Mucosa of stomach (tissue), 1 donor: ENCODE measurements around the gene NUP85.
"Not testable (repeated sequence)": the region's sequence is repeated elsewhere in the genome, so short reads cannot be mapped to it uniquely, and the experiment has no call there.

ENCODE experiments used
- H3K27me3 ChIP-seq: one replicate; pipeline ENCODE4 v1.7.0; 2013; ENCODE audit warnings: mild to moderate bottlenecking, low read length; ENCODE audit not compliant: control insufficient read depth, insufficient read depth
- H3K36me3 ChIP-seq: one replicate; pipeline ENCODE4 v1.7.0; 2013; ENCODE audit warnings: low read length; ENCODE audit not compliant: control insufficient read depth, insufficient read depth
- H3K4me1 ChIP-seq: one replicate; pipeline ENCODE4 v1.7.0; 2013; ENCODE audit warnings: mild to moderate bottlenecking, low read length; ENCODE audit not compliant: control insufficient read depth, insufficient read depth
- H3K4me3 ChIP-seq: one replicate; pipeline ENCODE4 v1.7.0; 2013; ENCODE audit warnings: low read length
- H3K9ac ChIP-seq: one replicate; pipeline ENCODE4 v1.7.0; 2013; ENCODE audit warnings: mild to moderate bottlenecking, low read length, moderate library complexity
- H3K9me3 ChIP-seq: one replicate; pipeline ENCODE4 v1.7.0; 2013; ENCODE audit warnings: mild to moderate bottlenecking, low read length, moderate library complexity; ENCODE audit not compliant: control insufficient read depth
- donor health status: Pancreatic carcinoma.

The NUP85 gene

DNA sequence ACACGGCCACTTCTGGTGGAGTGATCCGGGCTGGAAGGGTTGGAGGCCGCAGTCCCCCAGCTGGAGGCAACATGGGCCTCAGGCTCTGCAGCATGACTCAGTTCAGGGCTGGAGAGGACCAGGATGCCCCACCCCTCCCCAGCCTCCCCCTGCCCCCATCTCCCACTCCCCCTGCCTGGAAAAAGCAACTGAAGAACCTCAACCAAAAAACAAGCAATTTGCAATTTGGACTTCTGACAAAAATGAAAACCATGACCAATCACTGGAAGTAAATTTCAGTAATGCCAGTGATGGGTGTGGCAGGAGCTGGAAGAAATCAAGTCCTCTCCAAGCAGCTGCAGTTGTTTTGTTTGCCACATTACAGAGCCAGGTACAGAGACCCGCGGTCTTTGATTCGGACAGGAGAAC lies 72.2 kb downstream of the NUP85 start:
- Histone ChIP-seq H3K9me3 (no peaks in the 10 kb centered on the region), H3K4me3 (no peak overlapping the region), H3K36me3 (no peaks in the 10 kb centered on the region), H3K4me1 (no peaks in the 10 kb centered on the region), H3K27me3 (no peaks in the 10 kb centered on the region), H3K9ac (no peak overlapping the region)

DNA sequence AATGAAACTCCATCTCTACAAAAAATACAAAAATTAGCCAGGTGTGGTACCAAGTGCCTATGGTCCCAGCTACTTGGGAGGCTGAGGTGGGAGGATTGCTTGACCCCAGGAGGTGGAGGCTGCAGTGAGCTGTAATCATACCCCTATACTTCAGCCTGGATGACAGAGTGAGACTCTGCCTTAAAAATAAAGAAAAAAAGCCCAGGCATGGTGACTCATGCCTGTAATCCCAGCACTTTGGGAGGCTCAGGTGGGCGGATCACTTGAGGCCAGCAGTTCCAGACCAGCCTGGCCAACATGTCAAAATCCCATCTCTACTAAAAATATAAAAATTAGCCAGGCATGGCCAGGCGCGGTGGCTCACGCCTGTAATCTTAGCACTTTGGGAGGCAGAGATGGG lies 74.7 kb downstream of the NUP85 start:
- H3K27me3 ChIP-seq, H3K36me3 ChIP-seq: not testable (repeated sequence)

DNA sequence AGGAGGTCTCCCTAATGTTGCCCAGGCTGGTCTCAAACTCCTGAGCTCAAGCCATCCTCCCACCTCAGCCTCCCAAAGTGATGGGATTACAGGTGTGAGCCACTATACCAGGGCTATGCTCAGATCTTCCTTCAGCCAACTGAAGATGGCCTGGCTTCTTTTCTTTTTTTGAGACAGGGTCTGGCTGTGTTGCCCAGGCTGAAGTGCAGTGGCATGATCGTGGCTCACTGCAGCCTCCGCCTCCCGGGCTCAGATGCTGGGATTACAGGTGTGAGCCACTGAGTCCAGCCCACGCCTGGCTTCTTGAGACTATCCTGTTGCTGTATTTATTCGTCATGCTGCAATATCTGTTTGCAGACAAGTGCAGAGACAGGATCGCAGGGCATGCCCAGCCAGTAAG lies 79.6 kb downstream of the NUP85 start:
- Histone ChIP-seq H3K9me3 (no peaks in the 10 kb centered on the region), H3K4me1 (peaks cover 1% of the 10 kb centered on the region), H3K27me3 (no peaks in the 10 kb centered on the region), H3K9ac (no peak overlapping the region), H3K36me3 (peaks cover 9% of the 10 kb centered on the region), H3K4me3 (no peak overlapping the region)

More for the DNA sequence above, 74.7 kb downstream of the NUP85 start:
- not testable (repeated sequence) for H3K9ac ChIP-seq, H3K9me3 ChIP-seq, H3K4me1 ChIP-seq, H3K4me3 ChIP-seq
